CD1c-positive myeloid dendritic cell (primary cell): Measurements from ENCODE around the gene ACAP2.
"Not testable (repeated sequence)": the region's sequence is repeated elsewhere in the genome, so short reads cannot be mapped to it uniquely, and the experiment has no call there.

Experiments
- DNase-seq: peaks from one replicate; pipeline ENCODE4 v3.0.0-alpha.2; 2016; ENCODE audit errors: extremely low spot score

Gene ACAP2

GRCh38 chr3:195394024-195394423 lies 48.8 kb downstream of the ACAP2 start:
- DNase-seq: no peak

- no peak for DNase-seq
These were observed 54.4 kb downstream of the ACAP2 start for GRCh38 chr3:195388380-195388779.

GRCh38 chr3:195386739-195387138 lies 56.1 kb downstream of the ACAP2 start:
- no peak for DNase-seq

- DNase-seq: no peak
These were observed 57.3 kb downstream of the ACAP2 start for GRCh38 chr3:195385526-195385925.

GRCh38 chr3:195384952-195385351 lies 57.9 kb downstream of the ACAP2 start:
- DNase-seq: no peak

GRCh38 chr3:195372220-195372619 lies 70.6 kb downstream of the ACAP2 start:
- no peak for DNase-seq

- DNase-seq: no peak
These were observed 76.5 kb downstream of the ACAP2 start for GRCh38 chr3:195366200-195366925.

- no peak for DNase-seq
These were observed 77.4 kb downstream of the ACAP2 start for GRCh38 chr3:195365371-195365770.

- DNase-seq: not testable (repeated sequence)
These were observed 85.0 kb downstream of the ACAP2 start for GRCh38 chr3:195357797-195358196.

- no peak for DNase-seq
These were observed 86.4 kb downstream of the ACAP2 start for GRCh38 chr3:195356151-195357086.

- not testable (repeated sequence) for DNase-seq
These were observed 88.8 kb downstream of the ACAP2 start for GRCh38 chr3:195354009-195354408.

- DNase-seq: peak; percentile 2
These were observed 89.8 kb downstream of the ACAP2 start for GRCh38 chr3:195352895-195353488.

GRCh38 chr3:195348426-195349115 lies 94.2 kb downstream of the ACAP2 start:
- no peak for DNase-seq

GRCh38 chr3:195337747-195338146 lies 105.1 kb downstream of the ACAP2 start:
- no peak for DNase-seq

- no peak for DNase-seq
These were observed 107.9 kb downstream of the ACAP2 start for GRCh38 chr3:195334967-195335366.

- no peak for DNase-seq
These were observed 123.8 kb downstream of the ACAP2 start for GRCh38 chr3:195319060-195319459.

GRCh38 chr3:195312714-195313113 lies 130.1 kb downstream of the ACAP2 start:
- no peak for DNase-seq

- DNase-seq: no peak
These were observed 135.1 kb downstream of the ACAP2 start for GRCh38 chr3:195307711-195308110.

GRCh38 chr3:195306369-195306768 lies 136.5 kb downstream of the ACAP2 start:
- no peak for DNase-seq

GRCh38 chr3:195302431-195302830 lies 140.4 kb downstream of the ACAP2 start:
- DNase-seq: no peak

GRCh38 chr3:195297446-195297845 lies 145.4 kb downstream of the ACAP2 start:
- DNase-seq: no peak

- DNase-seq: no peak
These were observed 146.2 kb downstream of the ACAP2 start for GRCh38 chr3:195296662-195297061.
